ENCODE measurements around the gene SAMHD1. TPM values are rescaled to one million over a fixed set of nuclear protein-coding genes. Genes with fewer than 3 reads are reported as not detected.

SAMHD1 gene
- polyA plus RNA-seq, 1 donor from 2014 or later: 22.2 TPM

DNA sequence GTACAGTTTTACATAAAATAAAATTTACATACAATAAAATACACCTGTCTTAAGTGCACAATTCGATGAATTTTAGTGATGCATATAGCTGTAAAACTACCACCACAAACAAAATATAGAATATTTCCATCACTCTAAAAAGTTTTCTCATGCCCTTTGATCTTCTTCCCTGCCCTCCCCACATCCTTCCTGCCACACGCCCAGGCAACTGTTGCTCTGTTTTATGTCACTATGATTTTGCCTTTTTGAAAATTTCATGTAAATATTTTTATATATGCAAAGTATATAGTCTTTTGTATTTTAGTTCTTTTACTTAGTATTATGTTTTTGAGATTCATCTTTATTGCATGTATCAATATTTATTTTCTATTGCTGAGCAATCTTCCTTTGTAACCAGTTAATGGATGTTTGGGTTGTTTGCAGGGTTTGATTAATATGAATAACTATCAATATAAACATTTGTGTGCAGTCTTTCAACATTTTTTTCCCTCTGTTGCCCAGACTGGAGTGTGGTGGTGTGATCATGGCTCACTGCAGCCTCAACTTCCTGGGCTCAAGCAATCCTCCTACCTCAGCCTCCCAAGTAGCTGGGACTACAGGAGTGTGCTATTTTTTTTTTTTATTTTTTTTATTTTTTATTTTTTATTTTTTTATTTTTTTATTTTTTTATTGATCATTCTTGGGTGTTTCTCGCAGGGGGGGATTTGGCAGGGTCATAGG lies 23.8 kb upstream of the SAMHD1 start:
- Histone ChIP-seq H3K36me3 (ENCODE audit: insufficient read depth, low read length) (no peaks in the 10 kb centered on the region), H3K79me2 (replicated peaks; ENCODE audit: insufficient read depth, low read length) (no peaks in the 10 kb centered on the region), H3K9me3 (ENCODE audit: low read length) (no peaks in the 10 kb centered on the region), H3K4me2 (ENCODE audit: low read length) (no peak overlapping the region), H3F3A (ENCODE audit: insufficient read depth, low read length, poor library complexity, severe bottlenecking) (no peaks in the 10 kb centered on the region), H3K27ac (ENCODE audit: low read length) (no peak overlapping the region), H2AFZ (ENCODE audit: low read depth, low read length) (no peak overlapping the region), H3K9ac (ENCODE audit: low read length) (no peak overlapping the region), H4K20me1 (ENCODE audit: insufficient read depth) (no peaks in the 10 kb centered on the region), H3K9me2 (ENCODE audit: insufficient read depth, low read length) (no peaks in the 10 kb centered on the region), H3K4me3 (ENCODE audit: low read length) (no peak overlapping the region), H3K27me3 (ENCODE audit: insufficient read depth, low read depth, low read length) (no peaks in the 10 kb centered on the region)
- TF ChIP-seq RAD21 (conservative IDR thresholded peaks at IDR 0.05): no peak
- no peak for TF ChIP-seq POLR2AphosphoS5 (IDR thresholded peaks at IDR 0.05)
- TF ChIP-seq, protein P1, sequence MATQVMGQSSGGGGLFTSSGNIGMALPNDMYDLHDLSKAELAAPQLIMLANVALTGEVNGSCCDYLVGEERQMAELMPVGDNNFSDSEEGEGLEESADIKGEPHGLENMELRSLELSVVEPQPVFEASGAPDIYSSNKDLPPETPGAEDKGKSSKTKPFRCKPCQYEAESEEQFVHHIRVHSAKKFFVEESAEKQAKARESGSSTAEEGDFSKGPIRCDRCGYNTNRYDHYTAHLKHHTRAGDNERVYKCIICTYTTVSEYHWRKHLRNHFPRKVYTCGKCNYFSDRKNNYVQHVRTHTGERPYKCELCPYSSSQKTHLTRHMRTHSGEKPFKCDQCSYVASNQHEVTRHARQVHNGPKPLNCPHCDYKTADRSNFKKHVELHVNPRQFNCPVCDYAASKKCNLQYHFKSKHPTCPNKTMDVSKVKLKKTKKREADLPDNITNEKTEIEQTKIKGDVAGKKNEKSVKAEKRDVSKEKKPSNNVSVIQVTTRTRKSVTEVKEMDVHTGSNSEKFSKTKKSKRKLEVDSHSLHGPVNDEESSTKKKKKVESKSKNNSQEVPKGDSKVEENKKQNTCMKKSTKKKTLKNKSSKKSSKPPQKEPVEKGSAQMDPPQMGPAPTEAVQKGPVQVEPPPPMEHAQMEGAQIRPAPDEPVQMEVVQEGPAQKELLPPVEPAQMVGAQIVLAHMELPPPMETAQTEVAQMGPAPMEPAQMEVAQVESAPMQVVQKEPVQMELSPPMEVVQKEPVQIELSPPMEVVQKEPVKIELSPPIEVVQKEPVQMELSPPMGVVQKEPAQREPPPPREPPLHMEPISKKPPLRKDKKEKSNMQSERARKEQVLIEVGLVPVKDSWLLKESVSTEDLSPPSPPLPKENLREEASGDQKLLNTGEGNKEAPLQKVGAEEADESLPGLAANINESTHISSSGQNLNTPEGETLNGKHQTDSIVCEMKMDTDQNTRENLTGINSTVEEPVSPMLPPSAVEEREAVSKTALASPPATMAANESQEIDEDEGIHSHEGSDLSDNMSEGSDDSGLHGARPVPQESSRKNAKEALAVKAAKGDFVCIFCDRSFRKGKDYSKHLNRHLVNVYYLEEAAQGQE (IDR thresholded peaks at IDR 0.05; ENCODE audit: borderline replicate concordance): no peak

DNA sequence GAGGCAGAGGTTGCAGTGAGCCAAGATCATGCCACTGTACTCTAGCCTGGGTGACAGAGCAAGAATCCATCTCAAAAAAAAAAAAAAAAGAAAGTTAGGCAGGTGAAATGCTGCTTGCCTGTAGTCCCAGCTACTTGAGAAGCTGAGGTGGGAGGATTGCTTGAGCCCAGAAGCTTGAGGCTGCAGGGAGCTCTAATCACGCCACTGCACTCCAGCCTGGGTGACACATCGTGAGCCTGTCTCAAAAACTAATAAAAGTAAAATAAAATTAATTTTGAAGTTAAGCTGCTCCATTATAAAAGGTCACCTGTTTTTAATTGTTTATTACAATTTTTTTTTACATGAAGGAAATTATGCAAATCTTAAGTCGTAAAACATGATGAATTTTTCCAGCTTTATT lies 23.2 kb upstream of the SAMHD1 start:
- H2AFZ ChIP-seq (ENCODE audit: low read depth, low read length): no peak overlapping the region
- H3K4me3 ChIP-seq (ENCODE audit: low read length): no peak overlapping the region
- H3K27me3 ChIP-seq (ENCODE audit: insufficient read depth, low read depth, low read length): no peaks in the 10 kb centered on the region
- H3K36me3 ChIP-seq (ENCODE audit: insufficient read depth, low read length): no peaks in the 10 kb centered on the region
- no peak overlapping the region for H3K27ac ChIP-seq (ENCODE audit: low read length)
- H3F3A ChIP-seq (ENCODE audit: insufficient read depth, low read length, poor library complexity, severe bottlenecking): no peaks in the 10 kb centered on the region
- H4K20me1 ChIP-seq (ENCODE audit: insufficient read depth): no peaks in the 10 kb centered on the region
- H3K9me2 ChIP-seq (ENCODE audit: insufficient read depth, low read length): no peaks in the 10 kb centered on the region
- TF ChIP-seq MXI1 (conservative IDR thresholded peaks at IDR 0.05; ENCODE audit: poor library complexity, severe bottlenecking) (no peak), POLR2AphosphoS5 (IDR thresholded peaks at IDR 0.05) (no peak), EZH2 (IDR thresholded peaks at IDR 0.05; ENCODE audit: borderline replicate concordance, insufficient read depth, low read length, poor library complexity, severe bottlenecking) (no peak), EP300 (conservative IDR thresholded peaks at IDR 0.05; ENCODE audit: poor library complexity, severe bottlenecking) (no peak), TAF1 (IDR thresholded peaks at IDR 0.05; ENCODE audit: low read depth) (no peak), SMC3 (conservative IDR thresholded peaks at IDR 0.05; ENCODE audit: poor library complexity) (no peak), CTCF (IDR thresholded peaks at IDR 0.05; ENCODE audit: poor library complexity, severe bottlenecking) (no peak), RAD21 (conservative IDR thresholded peaks at IDR 0.05) (no peak)
- TF ChIP-seq, protein P1 (IDR thresholded peaks at IDR 0.05; ENCODE audit: borderline replicate concordance): no peak
- H3K9ac ChIP-seq (ENCODE audit: low read length): no peak overlapping the region
- H3K79me2 ChIP-seq (replicated peaks; ENCODE audit: insufficient read depth, low read length): no peaks in the 10 kb centered on the region
- H3K4me2 ChIP-seq (ENCODE audit: low read length): no peak overlapping the region
- no peaks in the 10 kb centered on the region for H3K9me3 ChIP-seq (ENCODE audit: low read length)
